Measurements from ENCODE around the gene FBLN7. TPM values are rescaled to one million over a fixed set of nuclear protein-coding genes. Genes with fewer than 3 reads are reported as not detected.

FBLN7 gene
- polyA plus RNA-seq, 1 experiment: 3.7 TPM

- Histone ChIP-seq H3K4me3 (ENCODE audit: low read depth, low read length) (no peak overlapping the region), H3K27me3 (ENCODE audit: control insufficient read depth, insufficient read depth, low read length) (no peaks in the 10 kb centered on the region), H3K36me3 (ENCODE audit: control insufficient read depth, insufficient read depth, low read length) (no peaks in the 10 kb centered on the region)
- CTCF ChIA-PET: no interaction called here
- DNase-seq (ENCODE audit: low read depth): no peak
- POLR2A ChIA-PET: no interaction called here
- TF ChIP-seq, protein P1, sequence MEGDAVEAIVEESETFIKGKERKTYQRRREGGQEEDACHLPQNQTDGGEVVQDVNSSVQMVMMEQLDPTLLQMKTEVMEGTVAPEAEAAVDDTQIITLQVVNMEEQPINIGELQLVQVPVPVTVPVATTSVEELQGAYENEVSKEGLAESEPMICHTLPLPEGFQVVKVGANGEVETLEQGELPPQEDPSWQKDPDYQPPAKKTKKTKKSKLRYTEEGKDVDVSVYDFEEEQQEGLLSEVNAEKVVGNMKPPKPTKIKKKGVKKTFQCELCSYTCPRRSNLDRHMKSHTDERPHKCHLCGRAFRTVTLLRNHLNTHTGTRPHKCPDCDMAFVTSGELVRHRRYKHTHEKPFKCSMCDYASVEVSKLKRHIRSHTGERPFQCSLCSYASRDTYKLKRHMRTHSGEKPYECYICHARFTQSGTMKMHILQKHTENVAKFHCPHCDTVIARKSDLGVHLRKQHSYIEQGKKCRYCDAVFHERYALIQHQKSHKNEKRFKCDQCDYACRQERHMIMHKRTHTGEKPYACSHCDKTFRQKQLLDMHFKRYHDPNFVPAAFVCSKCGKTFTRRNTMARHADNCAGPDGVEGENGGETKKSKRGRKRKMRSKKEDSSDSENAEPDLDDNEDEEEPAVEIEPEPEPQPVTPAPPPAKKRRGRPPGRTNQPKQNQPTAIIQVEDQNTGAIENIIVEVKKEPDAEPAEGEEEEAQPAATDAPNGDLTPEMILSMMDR (IDR thresholded peaks at IDR 0.05; ENCODE audit: insufficient read depth, low read depth, low read length): no peak
Measured at GRCh38 chr2:112187805-112188596, 49.8 kb downstream of the FBLN7 start.

DNA sequence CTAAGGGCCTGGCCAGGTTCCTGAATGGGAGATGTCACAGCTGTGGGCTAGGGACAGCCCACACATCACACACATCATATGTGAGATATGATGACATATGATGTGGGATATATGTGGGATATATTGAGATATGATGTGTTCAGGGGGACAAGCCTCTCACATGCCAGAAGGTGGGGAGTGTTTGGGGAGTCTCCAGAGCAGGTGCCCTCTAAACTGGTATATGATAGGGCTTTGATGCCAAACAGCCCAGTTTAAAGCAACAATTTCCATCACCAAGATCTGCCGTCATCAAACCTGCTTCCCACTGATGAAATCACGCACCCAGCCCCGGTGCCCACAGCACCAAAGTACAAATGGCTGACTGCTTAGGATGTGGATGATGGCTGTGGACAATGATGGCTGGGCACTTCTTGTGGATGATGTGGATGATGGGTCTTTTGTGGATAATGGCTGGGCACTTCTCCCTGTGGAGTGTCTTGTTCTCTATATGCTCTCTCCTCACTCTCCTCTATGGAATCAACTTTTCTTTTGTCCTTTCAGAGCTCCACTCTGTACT lies 50.9 kb downstream of the FBLN7 start:
- CTCF ChIA-PET: no interaction called here
- Histone ChIP-seq H3K27me3 (ENCODE audit: control insufficient read depth, insufficient read depth, low read length) (no peaks in the 10 kb centered on the region), H3K36me3 (ENCODE audit: control insufficient read depth, insufficient read depth, low read length) (no peaks in the 10 kb centered on the region), H3K4me3 (ENCODE audit: low read depth, low read length) (no peak overlapping the region)
- TF ChIP-seq, protein P1 (IDR thresholded peaks at IDR 0.05; ENCODE audit: insufficient read depth, low read depth, low read length): no peak
- no peak for DNase-seq (ENCODE audit: low read depth)
- POLR2A ChIA-PET: no interaction called here

DNA sequence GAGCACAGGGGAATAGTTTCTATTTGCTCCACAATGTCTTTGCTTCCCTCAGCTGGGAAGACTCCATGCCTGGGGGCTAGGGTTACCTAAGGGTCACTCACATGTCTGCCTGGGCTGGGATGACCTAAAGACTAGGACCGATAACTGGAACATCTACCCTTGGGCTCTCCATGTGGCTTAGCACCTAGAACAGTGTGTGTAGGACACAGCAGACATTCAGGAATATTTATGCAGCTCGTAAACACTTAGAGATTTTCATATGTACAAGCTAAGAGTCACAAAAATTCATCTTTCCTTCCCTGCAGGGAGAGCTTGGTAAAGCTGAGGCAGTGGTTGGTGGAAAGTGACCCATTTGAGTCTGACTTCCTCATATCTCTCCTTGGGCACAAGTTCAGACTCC lies 55.8 kb downstream of the FBLN7 start:
- Histone ChIP-seq H3K27me3 (ENCODE audit: control insufficient read depth, insufficient read depth, low read length) (no peaks in the 10 kb centered on the region), H3K4me3 (ENCODE audit: low read depth, low read length) (no peak overlapping the region), H3K36me3 (ENCODE audit: control insufficient read depth, insufficient read depth, low read length) (no peaks in the 10 kb centered on the region)
- ChIA-PET POLR2A (no interaction called here), CTCF (interaction anchor here (0.9 kb wide), 1 partner anchor 9 kb away, joined by 3 read pairs; no protein-coding TSS in a partner anchor)
- TF ChIP-seq, protein P1 (IDR thresholded peaks at IDR 0.05; ENCODE audit: insufficient read depth, low read depth, low read length): no peak
- DNase-seq (ENCODE audit: low read depth): no peak

DNA sequence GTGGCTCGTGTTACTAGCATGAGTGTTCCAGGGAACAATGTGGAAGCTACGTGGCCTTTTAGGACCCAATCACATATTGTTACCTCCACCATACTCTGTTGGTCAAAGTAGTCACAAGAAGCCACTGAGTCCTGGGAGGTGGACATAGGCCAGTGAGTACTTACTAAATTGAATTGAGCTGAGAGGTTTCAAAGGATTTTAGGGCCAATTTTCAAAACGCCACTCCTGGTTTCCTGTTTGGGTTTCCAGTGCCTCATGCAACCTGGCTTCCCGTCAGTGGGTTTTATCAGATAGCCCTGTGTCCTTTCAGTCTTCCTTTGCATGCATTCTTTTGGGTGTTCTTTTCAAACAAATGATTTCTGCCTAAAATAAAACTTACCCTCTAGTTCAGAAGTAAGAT lies 56.3 kb downstream of the FBLN7 start:
- no peak for DNase-seq (ENCODE audit: low read depth)
- POLR2A ChIA-PET: no interaction called here
- Histone ChIP-seq H3K27me3 (ENCODE audit: control insufficient read depth, insufficient read depth, low read length) (no peaks in the 10 kb centered on the region), H3K36me3 (ENCODE audit: control insufficient read depth, insufficient read depth, low read length) (no peaks in the 10 kb centered on the region), H3K4me3 (ENCODE audit: low read depth, low read length) (no peak overlapping the region)
- CTCF ChIA-PET: interaction anchor here (0.9 kb wide), 1 partner anchor 9 kb away, joined by 3 read pairs; no protein-coding TSS in a partner anchor
- TF ChIP-seq, protein P1 (IDR thresholded peaks at IDR 0.05; ENCODE audit: insufficient read depth, low read depth, low read length): no peak

DNA sequence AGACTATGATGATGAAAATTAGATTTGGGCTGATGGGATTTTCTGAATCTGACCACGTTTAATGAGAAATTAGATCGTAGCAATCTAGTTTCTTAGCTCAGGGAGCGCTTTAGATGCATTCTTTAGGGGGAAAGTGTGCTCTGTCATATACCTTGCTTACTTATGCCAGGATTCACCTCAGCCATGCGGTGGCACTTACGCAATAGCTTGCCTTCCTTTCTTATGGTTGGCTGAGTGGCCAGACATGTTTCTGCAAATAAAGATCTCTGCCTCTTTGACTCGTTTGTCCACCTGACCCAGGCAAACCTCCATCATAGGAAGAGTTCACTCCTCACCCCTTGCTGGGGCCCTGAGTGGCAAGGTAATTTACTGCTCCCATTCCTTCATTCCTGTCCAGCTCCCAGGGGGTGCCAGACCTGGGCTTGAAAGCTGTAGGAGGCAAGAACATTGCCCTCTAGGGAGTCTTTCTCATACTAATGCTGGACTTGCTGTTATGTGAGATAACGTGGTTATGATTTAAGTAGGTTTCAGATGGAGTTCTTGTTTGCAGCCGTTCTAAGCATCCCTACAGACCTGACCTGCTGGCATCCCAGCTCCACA lies 57.1 kb downstream of the FBLN7 start:
- ChIA-PET POLR2A (no interaction called here), CTCF (interaction anchor here (0.9 kb wide), 1 partner anchor 19 kb away, joined by 3 read pairs; no protein-coding TSS in a partner anchor)
- TF ChIP-seq, protein P1 (IDR thresholded peaks at IDR 0.05; ENCODE audit: insufficient read depth, low read depth, low read length): no peak
- Histone ChIP-seq H3K27me3 (ENCODE audit: control insufficient read depth, insufficient read depth, low read length) (no peaks in the 10 kb centered on the region), H3K36me3 (ENCODE audit: control insufficient read depth, insufficient read depth, low read length) (no peaks in the 10 kb centered on the region), H3K4me3 (ENCODE audit: low read depth, low read length) (no peak overlapping the region)
- DNase-seq (ENCODE audit: low read depth): no peak
